ENCODE results near the gene CHTOP. TPM values are rescaled to one million over a fixed set of nuclear protein-coding genes. Genes with fewer than 3 reads are reported as not detected.
"Not testable (repeated sequence)": the region's sequence is repeated elsewhere in the genome, so short reads cannot be mapped to it uniquely, and the experiment has no call there.

The CHTOP gene
- total RNA-seq, 1 donor from 2014 or later, result 47.9 TPM

DNA sequence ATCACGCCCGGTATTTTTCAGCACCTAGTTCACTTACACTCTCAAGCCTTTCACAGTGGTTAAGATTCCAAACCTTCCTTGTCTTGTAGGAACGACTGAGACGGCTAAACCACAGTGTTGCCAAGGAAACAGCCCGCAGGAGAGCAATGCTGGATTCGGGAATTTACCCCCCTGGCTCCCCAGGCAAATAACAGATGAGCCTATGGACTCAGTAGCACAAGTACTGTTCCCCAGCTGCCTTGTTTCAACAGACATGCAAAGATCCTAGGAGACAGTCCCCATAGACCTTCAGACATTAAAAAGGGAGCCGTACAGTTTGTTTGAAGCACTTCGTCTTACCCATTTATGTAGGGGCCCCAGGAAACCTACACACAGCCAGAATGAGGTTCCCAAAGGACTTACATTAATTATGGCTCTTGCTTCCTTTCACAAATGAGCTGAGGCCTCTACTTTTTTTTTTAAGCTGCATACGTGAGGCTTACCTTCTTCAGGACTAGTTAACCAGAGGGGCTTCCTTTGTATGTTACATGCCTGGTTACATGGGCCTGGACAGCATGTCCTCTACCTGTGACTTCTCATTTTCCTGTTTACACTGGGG is 27.3 kb downstream of the CHTOP start:
- H3K4me3 Mint-ChIP-seq (ENCODE audit: unreplicated experiment), result no peak overlapping the region
- TF ChIP-seq, protein P1, sequence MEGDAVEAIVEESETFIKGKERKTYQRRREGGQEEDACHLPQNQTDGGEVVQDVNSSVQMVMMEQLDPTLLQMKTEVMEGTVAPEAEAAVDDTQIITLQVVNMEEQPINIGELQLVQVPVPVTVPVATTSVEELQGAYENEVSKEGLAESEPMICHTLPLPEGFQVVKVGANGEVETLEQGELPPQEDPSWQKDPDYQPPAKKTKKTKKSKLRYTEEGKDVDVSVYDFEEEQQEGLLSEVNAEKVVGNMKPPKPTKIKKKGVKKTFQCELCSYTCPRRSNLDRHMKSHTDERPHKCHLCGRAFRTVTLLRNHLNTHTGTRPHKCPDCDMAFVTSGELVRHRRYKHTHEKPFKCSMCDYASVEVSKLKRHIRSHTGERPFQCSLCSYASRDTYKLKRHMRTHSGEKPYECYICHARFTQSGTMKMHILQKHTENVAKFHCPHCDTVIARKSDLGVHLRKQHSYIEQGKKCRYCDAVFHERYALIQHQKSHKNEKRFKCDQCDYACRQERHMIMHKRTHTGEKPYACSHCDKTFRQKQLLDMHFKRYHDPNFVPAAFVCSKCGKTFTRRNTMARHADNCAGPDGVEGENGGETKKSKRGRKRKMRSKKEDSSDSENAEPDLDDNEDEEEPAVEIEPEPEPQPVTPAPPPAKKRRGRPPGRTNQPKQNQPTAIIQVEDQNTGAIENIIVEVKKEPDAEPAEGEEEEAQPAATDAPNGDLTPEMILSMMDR (IDR thresholded peaks at IDR 0.05), result no peak
- DNase-seq (ENCODE audit: low spot score), result peak; percentile 22
- H3K4me1 Mint-ChIP-seq (ENCODE audit: low read depth), result peaks cover 12% of the 10 kb centered on the region
- H3K9me3 Mint-ChIP-seq (ENCODE audit: low read depth), result no peaks in the 10 kb centered on the region
- peak overlapping the region; percentile 51 for H3K27ac Mint-ChIP-seq (ENCODE audit: unreplicated experiment)
- H3K36me3 Mint-ChIP-seq (ENCODE audit: low read depth), result peaks cover 22% of the 10 kb centered on the region
- no peaks in the 10 kb centered on the region for H3K27me3 Mint-ChIP-seq (ENCODE audit: low read depth)

DNA sequence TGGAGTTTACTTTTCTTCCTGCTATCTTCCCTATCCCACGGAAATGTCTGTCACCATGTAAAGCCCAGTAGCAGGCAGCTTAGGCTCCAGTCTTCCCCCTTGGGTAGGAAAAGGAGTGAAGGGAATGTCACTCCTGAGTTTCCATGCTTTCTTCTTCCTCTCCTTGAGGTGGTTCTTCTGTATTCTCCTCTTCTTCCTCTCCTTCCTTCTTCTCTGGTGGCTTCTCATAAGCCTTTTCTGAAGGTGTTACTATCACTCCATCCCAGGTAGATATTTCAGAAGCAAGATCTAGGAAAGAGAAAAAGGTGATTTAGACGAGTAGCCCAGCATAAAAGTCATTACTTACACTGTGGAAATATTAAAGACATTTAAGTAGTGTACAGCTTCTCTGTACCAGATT is 28.4 kb downstream of the CHTOP start:
- DNase-seq (ENCODE audit: low spot score), result no peak
- Mint-ChIP-seq H3K27ac (ENCODE audit: unreplicated experiment) (peak overlapping the region; percentile 49), H3K27me3 (ENCODE audit: low read depth) (no peaks in the 10 kb centered on the region), H3K4me1 (ENCODE audit: low read depth) (peaks cover 12% of the 10 kb centered on the region), H3K36me3 (ENCODE audit: low read depth) (peaks cover 25% of the 10 kb centered on the region), H3K4me3 (ENCODE audit: unreplicated experiment) (no peak overlapping the region), H3K9me3 (ENCODE audit: low read depth) (no peaks in the 10 kb centered on the region)
- TF ChIP-seq, protein P1 (IDR thresholded peaks at IDR 0.05), result no peak

GRCh38 chr1:153663211-153663610 is 29.3 kb downstream of the CHTOP start:
- Mint-ChIP-seq H3K4me3 (ENCODE audit: unreplicated experiment) (no peak overlapping the region), H3K36me3 (ENCODE audit: low read depth) (peaks cover 34% of the 10 kb centered on the region)
- no peak for DNase-seq (ENCODE audit: low spot score)

DNA sequence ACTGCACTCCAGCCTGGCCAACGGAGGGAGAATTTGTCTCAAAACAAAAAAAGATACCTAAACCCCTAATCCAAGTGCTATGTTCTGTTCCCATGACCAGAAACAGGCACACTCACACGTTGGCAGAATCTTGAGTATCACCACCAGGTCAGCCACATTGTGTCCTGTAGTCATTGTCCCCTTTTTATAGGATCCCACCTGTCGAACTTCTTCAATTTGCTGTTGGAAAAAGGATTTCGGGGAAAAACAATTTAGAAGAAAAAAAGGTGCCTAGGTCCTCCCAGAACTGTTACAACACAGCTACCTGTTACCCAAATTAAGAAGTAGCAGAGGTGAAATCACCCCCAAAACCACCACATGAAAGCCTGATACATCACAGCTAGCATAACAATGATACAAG is 33.6 kb downstream of the CHTOP start:
- no peak for DNase-seq (ENCODE audit: low spot score)
- H3K27me3 Mint-ChIP-seq (ENCODE audit: low read depth), result no peaks in the 10 kb centered on the region
- TF ChIP-seq, protein P1 (IDR thresholded peaks at IDR 0.05), result no peak
- no peaks in the 10 kb centered on the region for H3K9me3 Mint-ChIP-seq (ENCODE audit: low read depth)
- peaks cover 23% of the 10 kb centered on the region for H3K4me1 Mint-ChIP-seq (ENCODE audit: low read depth)
- H3K36me3 Mint-ChIP-seq (ENCODE audit: low read depth), result peaks cover 29% of the 10 kb centered on the region
- H3K4me3 Mint-ChIP-seq (ENCODE audit: unreplicated experiment), result no peak overlapping the region
- peak overlapping the region; percentile 15 for H3K27ac Mint-ChIP-seq (ENCODE audit: unreplicated experiment)

More at GRCh38 chr1:153663211-153663610, 29.3 kb downstream of the CHTOP start:
- TF ChIP-seq, protein P1 (IDR thresholded peaks at IDR 0.05), result no peak
- Mint-ChIP-seq H3K27me3 (ENCODE audit: low read depth) (no peaks in the 10 kb centered on the region), H3K27ac (ENCODE audit: unreplicated experiment) (no peak overlapping the region), H3K4me1 (ENCODE audit: low read depth) (peaks cover 18% of the 10 kb centered on the region), H3K9me3 (ENCODE audit: low read depth) (no peaks in the 10 kb centered on the region)

- Mint-ChIP-seq H3K4me1 (ENCODE audit: low read depth) (peaks cover 23% of the 10 kb centered on the region), H3K36me3 (ENCODE audit: low read depth) (peaks cover 29% of the 10 kb centered on the region)
- H3K9me3 Mint-ChIP-seq (ENCODE audit: low read depth); H3K27ac Mint-ChIP-seq (ENCODE audit: unreplicated experiment); H3K27me3 Mint-ChIP-seq (ENCODE audit: low read depth); H3K4me3 Mint-ChIP-seq (ENCODE audit: unreplicated experiment): not testable (repeated sequence)
- DNase-seq (ENCODE audit: low spot score), result peak; percentile 19
Observed at GRCh38 chr1:153668672-153669071, 34.8 kb downstream of the CHTOP start.

GRCh38 chr1:153669606-153670005 is 35.7 kb downstream of the CHTOP start:
- H3K4me3 Mint-ChIP-seq (ENCODE audit: unreplicated experiment), result no peak overlapping the region
- H3K27me3 Mint-ChIP-seq (ENCODE audit: low read depth), result no peaks in the 10 kb centered on the region
- DNase-seq (ENCODE audit: low spot score), result no peak
- TF ChIP-seq, protein P1 (IDR thresholded peaks at IDR 0.05), result no peak
- peaks cover 24% of the 10 kb centered on the region for H3K36me3 Mint-ChIP-seq (ENCODE audit: low read depth)
- H3K9me3 Mint-ChIP-seq (ENCODE audit: low read depth), result no peaks in the 10 kb centered on the region
- H3K27ac Mint-ChIP-seq (ENCODE audit: unreplicated experiment), result no peak overlapping the region
- H3K4me1 Mint-ChIP-seq (ENCODE audit: low read depth), result peaks cover 23% of the 10 kb centered on the region

All from chondrocyte (in vitro differentiated cells).